ENCODE results near the gene GAPVD1.

- TF ChIP-seq CTCF (IDR thresholded peaks at IDR 0.05; ENCODE audit: low read length) (no peak), EZH2 (optimal IDR thresholded peaks at IDR 0.05; ENCODE audit: low read depth, low read length) (no peak), EZH2phosphoT487 (IDR thresholded peaks at IDR 0.05; ENCODE audit: low read length) (no peak)
Measured at GRCh38 chr9:125296843-125297372, 35.3 kb downstream of the GAPVD1 start.

All from MM.1S (cell line).